ENCODE data around the gene NUP210L. TPM values are rescaled to one million over a fixed set of nuclear protein-coding genes. Genes with fewer than 3 reads are reported as not detected.
"Not testable (repeated sequence)": the region's sequence is repeated elsewhere in the genome, so short reads cannot be mapped to it uniquely, and the experiment has no call there.

Gene NUP210L
- total and polyA plus RNA-seq, 7 donors: under 0.01 to 0.01 (median under 0.01) TPM; not detected in 4

DNA sequence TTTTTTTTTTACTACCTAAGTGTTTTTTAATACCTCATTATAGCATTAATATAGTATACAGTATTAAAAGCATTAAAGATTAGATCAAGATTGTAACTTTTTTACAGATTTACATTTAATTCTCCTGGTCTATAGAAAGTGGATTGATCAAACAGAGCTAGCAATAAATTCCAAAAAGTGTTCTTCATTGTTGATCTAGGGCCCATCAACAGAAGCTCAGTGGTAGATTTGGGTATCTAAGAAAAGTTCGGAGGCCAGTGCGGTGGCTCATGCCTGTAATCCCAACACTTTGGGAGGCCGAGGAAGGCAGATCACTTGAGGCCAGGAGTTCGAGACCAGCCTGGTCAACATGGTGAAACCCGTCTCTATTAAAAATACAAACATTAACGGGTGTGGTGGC lies 12.5 kb downstream of the NUP210L start:
- Histone ChIP-seq H3K27ac (no peak overlapping the region), H3K4me3 (no peak overlapping the region), H3K27me3 (no peaks in the 10 kb centered on the region), H3K9me3 (no peaks in the 10 kb centered on the region), H3K36me3 (no peaks in the 10 kb centered on the region), H3K4me1 (no peaks in the 10 kb centered on the region)
- no peak for DNase-seq
- TF ChIP-seq EP300 (IDR thresholded peaks at IDR 0.05): no peak
- TF ChIP-seq POLR2A (IDR thresholded peaks at IDR 0.05): no peak
- TF ChIP-seq POLR2AphosphoS5 (IDR thresholded peaks at IDR 0.05): no peak
- TF ChIP-seq, protein P1, sequence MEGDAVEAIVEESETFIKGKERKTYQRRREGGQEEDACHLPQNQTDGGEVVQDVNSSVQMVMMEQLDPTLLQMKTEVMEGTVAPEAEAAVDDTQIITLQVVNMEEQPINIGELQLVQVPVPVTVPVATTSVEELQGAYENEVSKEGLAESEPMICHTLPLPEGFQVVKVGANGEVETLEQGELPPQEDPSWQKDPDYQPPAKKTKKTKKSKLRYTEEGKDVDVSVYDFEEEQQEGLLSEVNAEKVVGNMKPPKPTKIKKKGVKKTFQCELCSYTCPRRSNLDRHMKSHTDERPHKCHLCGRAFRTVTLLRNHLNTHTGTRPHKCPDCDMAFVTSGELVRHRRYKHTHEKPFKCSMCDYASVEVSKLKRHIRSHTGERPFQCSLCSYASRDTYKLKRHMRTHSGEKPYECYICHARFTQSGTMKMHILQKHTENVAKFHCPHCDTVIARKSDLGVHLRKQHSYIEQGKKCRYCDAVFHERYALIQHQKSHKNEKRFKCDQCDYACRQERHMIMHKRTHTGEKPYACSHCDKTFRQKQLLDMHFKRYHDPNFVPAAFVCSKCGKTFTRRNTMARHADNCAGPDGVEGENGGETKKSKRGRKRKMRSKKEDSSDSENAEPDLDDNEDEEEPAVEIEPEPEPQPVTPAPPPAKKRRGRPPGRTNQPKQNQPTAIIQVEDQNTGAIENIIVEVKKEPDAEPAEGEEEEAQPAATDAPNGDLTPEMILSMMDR (IDR thresholded peaks at IDR 0.05): no peak
- 87 to 96% methylated on average over 6 of the region's 6 CpGs for WGBS, 2 donors
- intact Hi-C loops (cut with DNase I): no loop called here

- no peaks in the 10 kb centered on the region for H3K4me1 ChIP-seq
- H3K36me3 ChIP-seq: no peaks in the 10 kb centered on the region
- H3K27ac ChIP-seq: no peak overlapping the region
- no peaks in the 10 kb centered on the region for H3K9me3 ChIP-seq
- TF ChIP-seq POLR2AphosphoS5 (IDR thresholded peaks at IDR 0.05) (no peak), EP300 (IDR thresholded peaks at IDR 0.05) (no peak), POLR2A (IDR thresholded peaks at IDR 0.05) (no peak)
- TF ChIP-seq, protein P1 (IDR thresholded peaks at IDR 0.05): no peak
- no peak for DNase-seq
- H3K27me3 ChIP-seq: no peaks in the 10 kb centered on the region
- H3K4me3 ChIP-seq: no peak overlapping the region
- intact Hi-C loops (cut with DNase I): no loop called here
- 51 to 60% methylated on average over 3 of the region's 3 CpGs for WGBS, 2 donors
Measured at GRCh38 chr1:154141240-154141639, 13.6 kb downstream of the NUP210L start.

- Histone ChIP-seq H3K27ac (no peak overlapping the region), H3K4me1 (no peaks in the 10 kb centered on the region), H3K4me3 (no peak overlapping the region), H3K36me3 (no peaks in the 10 kb centered on the region), H3K9me3 (no peaks in the 10 kb centered on the region), H3K27me3 (no peaks in the 10 kb centered on the region)
- TF ChIP-seq, protein P1 (IDR thresholded peaks at IDR 0.05): no peak
- TF ChIP-seq EP300 (IDR thresholded peaks at IDR 0.05) (no peak), POLR2AphosphoS5 (IDR thresholded peaks at IDR 0.05) (no peak), POLR2A (IDR thresholded peaks at IDR 0.05) (no peak)
- DNase-seq: no peak
- 89 to 91% methylated on average over 3 of the region's 3 CpGs for WGBS, 2 donors
- intact Hi-C loops (cut with DNase I): no loop called here
Measured at GRCh38 chr1:154137888-154138287, 17.0 kb downstream of the NUP210L start.

DNA sequence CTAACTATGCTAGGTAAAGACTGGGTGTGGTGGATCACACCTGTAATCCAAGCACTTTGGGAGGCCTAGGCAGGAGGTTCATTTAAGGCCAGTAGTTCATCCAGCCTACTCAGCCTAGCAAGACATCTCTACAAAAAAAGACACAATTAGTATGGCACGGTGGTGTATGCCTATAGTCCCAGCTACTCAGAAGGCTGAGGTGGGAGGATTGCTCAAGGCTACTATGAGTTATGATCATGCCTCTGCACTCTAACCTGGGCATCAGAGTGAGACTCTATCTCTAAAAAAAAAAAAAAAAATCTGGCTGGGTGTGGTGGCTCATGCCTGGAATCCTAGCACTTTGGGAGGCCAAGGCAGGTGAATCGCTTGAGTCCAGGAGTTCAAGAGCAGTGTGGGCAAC lies 21.6 kb downstream of the NUP210L start:
- Histone ChIP-seq H3K4me3 (no peak overlapping the region), H3K27me3 (no peaks in the 10 kb centered on the region), H3K4me1 (no peaks in the 10 kb centered on the region), H3K27ac (no peak overlapping the region), H3K36me3 (no peaks in the 10 kb centered on the region), H3K9me3 (no peaks in the 10 kb centered on the region)
- intact Hi-C loops (cut with DNase I): no loop called here
- DNase-seq: no peak
- WGBS, 2 donors: 95 to 97% methylated on average over 2 of the region's 2 CpGs
- TF ChIP-seq POLR2AphosphoS5 (IDR thresholded peaks at IDR 0.05): no peak

DNA sequence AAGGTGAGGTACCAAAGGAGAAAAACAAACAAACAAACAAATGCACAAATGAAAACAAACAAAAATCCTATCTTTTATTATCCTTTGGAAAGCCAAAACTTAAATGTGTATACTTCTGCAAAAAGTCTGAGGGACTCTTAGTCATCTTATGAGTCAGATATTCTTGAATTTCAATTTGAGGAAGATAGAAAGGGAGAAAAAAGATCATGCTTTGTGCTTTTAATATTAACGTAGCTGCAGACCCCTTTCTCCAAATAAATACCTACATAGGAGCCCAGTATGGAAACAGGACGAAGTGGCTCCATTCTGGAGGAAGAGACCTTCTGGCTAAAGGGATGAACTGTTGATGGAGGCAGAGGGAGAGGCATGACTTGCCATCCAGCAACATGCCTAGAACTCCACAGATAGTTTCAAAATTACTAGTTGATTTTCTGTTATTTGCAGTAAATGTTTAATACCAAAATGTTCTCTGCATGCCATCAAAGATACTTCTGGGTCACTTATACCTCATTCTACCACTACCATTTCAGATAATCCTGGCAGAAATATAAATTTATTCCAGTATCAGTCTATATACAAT lies 25.4 kb downstream of the NUP210L start:
- H3K4me3 ChIP-seq: no peak overlapping the region
- no peak for DNase-seq
- H3K4me1 ChIP-seq: no peaks in the 10 kb centered on the region
- intact Hi-C loops (cut with DNase I): no loop called here
- no peak overlapping the region for H3K27ac ChIP-seq
- WGBS, 2 donors: 64 to 78% methylated on average over 2 of the region's 2 CpGs
- no peaks in the 10 kb centered on the region for H3K36me3 ChIP-seq
- no peaks in the 10 kb centered on the region for H3K27me3 ChIP-seq
- no peak for TF ChIP-seq EP300 (IDR thresholded peaks at IDR 0.05)
- H3K9me3 ChIP-seq: no peaks in the 10 kb centered on the region

DNA sequence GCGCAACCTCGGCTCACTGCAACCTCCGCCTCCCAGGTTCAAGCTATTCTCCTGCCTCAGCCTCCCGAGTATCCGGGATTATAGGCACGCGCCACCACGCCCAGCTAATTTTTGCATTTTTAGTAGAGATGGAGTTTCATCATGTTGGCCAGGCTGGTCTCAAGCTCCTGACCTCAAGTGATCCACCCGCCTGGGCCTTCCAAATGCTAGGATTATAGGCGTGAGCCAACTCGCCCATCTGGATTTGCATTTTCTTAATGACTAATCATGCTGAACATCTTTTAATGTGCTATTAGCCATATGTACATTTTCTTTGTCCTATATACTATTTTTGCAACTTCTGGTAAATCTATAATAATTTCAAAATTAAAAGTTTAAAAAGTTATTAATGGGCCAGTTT lies 31.7 kb downstream of the NUP210L start:
- intact Hi-C loops (cut with DNase I); H3K9me3 ChIP-seq; DNase-seq; H3K36me3 ChIP-seq; H3K27me3 ChIP-seq; H3K4me3 ChIP-seq; H3K4me1 ChIP-seq; H3K27ac ChIP-seq: not testable (repeated sequence)
- 95 to 96% methylated on average over 11 of the region's 11 CpGs for WGBS, 2 donors

All from sigmoid colon (tissue), 7 donors.